ENCODE measurements around the gene PLEKHF1. TPM values are rescaled to one million over a fixed set of nuclear protein-coding genes. Genes with fewer than 3 reads are reported as not detected.
A peak's percentile ranks its signal among the peaks of the same experiment; 100 is the strongest.

The PLEKHF1 gene
- total and polyA plus RNA-seq, 2 of the 13 experiments (the other 11 are each of a cell fraction or from before 2014, with no cell fraction given): 2.9 to 3.8 TPM

GRCh38 chr19:29671393-29672160 is 6.3 kb downstream of the PLEKHF1 start (continued):
- TF ChIP-seq REST (IDR thresholded peaks at IDR 0.05; ENCODE audit: borderline replicate concordance in 1 of 2, low read depth in 1 of 2, low read length in 2 of 2) (no peak), PLSCR1 (CRISPR knock-in tag; IDR thresholded peaks at IDR 0.05; ENCODE audit: borderline replicate concordance) (no peak), SOX13 (IDR thresholded peaks at IDR 0.05) (no peak), SOX13 (CRISPR knock-in tag; conservative IDR thresholded peaks at IDR 0.05 in 1 of 2, IDR thresholded peaks at IDR 0.05 in 1 of 2) (peak in 1 of 2 experiments; percentile 20; a peak in 1 of 4 replicates), TRIM22 (IDR thresholded peaks at IDR 0.05) (no peak), ZNF773 (CRISPR knock-in tag; IDR thresholded peaks at IDR 0.05; ENCODE audit: borderline replicate concordance) (no peak), ZNF362 (CRISPR knock-in tag; IDR thresholded peaks at IDR 0.05; ENCODE audit: borderline replicate concordance) (no peak), XBP1 (CRISPR knock-in tag; IDR thresholded peaks at IDR 0.05) (no peak), MEIS2 (CRISPR knock-in tag; IDR thresholded peaks at IDR 0.05) (no peak), SOX5 (CRISPR knock-in tag; IDR thresholded peaks at IDR 0.05; ENCODE audit: borderline replicate concordance) (no peak), ZFP82 (CRISPR knock-in tag; IDR thresholded peaks at IDR 0.05; ENCODE audit: borderline replicate concordance) (no peak), ZFP91 (CRISPR knock-in tag; IDR thresholded peaks at IDR 0.05; ENCODE audit: borderline replicate concordance) (no peak), NR2F2 (IDR thresholded peaks at IDR 0.05; ENCODE audit: borderline replicate concordance, low read depth) (no peak), RXRB (CRISPR knock-in tag; IDR thresholded peaks at IDR 0.05; ENCODE audit: borderline replicate concordance) (no peak), ZSCAN30 (CRISPR knock-in tag; IDR thresholded peaks at IDR 0.05) (no peak), ZFP36L1 (CRISPR knock-in tag; IDR thresholded peaks at IDR 0.05) (no peak), AHR (CRISPR knock-in tag; IDR thresholded peaks at IDR 0.05) (no peak), SNRNP70 (IDR thresholded peaks at IDR 0.05; ENCODE audit: low read depth, low read length) (no peak), NFE2L2 (IDR thresholded peaks at IDR 0.05; ENCODE audit: low read length) (peak; percentile 23; the same call in 1 of the 2 replicates), TEAD3 (CRISPR knock-in tag; optimal IDR thresholded peaks at IDR 0.05; ENCODE audit: borderline replicate concordance) (no peak)
